ENCODE data around the gene TMEM87B. TPM values are rescaled to one million over a fixed set of nuclear protein-coding genes. Genes with fewer than 3 reads are reported as not detected.

Gene TMEM87B
- total RNA-seq, 6 donors from 2014 or later = 20.1 to 45.9 (median 23.6) TPM

- peak in 1 of 2 donors; percentile 11 for TF ChIP-seq POLR2AphosphoS5 (IDR thresholded peaks at IDR 0.05)
- TF ChIP-seq POLR2A (IDR thresholded peaks at IDR 0.05) = peak in 1 of 4 donors; percentile 5
- TF ChIP-seq, protein P1, sequence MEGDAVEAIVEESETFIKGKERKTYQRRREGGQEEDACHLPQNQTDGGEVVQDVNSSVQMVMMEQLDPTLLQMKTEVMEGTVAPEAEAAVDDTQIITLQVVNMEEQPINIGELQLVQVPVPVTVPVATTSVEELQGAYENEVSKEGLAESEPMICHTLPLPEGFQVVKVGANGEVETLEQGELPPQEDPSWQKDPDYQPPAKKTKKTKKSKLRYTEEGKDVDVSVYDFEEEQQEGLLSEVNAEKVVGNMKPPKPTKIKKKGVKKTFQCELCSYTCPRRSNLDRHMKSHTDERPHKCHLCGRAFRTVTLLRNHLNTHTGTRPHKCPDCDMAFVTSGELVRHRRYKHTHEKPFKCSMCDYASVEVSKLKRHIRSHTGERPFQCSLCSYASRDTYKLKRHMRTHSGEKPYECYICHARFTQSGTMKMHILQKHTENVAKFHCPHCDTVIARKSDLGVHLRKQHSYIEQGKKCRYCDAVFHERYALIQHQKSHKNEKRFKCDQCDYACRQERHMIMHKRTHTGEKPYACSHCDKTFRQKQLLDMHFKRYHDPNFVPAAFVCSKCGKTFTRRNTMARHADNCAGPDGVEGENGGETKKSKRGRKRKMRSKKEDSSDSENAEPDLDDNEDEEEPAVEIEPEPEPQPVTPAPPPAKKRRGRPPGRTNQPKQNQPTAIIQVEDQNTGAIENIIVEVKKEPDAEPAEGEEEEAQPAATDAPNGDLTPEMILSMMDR (IDR thresholded peaks at IDR 0.05) = no peak
- Histone ChIP-seq H3K27me3 (no peaks in the 10 kb centered on the region), H3K27ac (peak overlapping the region; percentile 69 to 83 (median 72)), H3K36me3 (no peaks in the 10 kb centered on the region), H3K4me3 (no peak overlapping the region), H3K9me3 (no peaks in the 10 kb centered on the region), H3K4me1 (peaks cover 24 to 33% (median 24%) of the 10 kb centered on the region in 4 donors)
- ATAC-seq (ENCODE audit: low FRiP score in 2 of 2) (peak; percentile 23 to 53), DNase-seq (peak in 1 of 2 donors; percentile 72)
- 11 to 14% methylated on average over 12 of the region's 12 CpGs for WGBS, 2 donors
Observed at GRCh38 chr2:112031473-112032223, 23.4 kb upstream of the TMEM87B start.

GRCh38 chr2:112032224-112032586, 22.9 kb upstream of the TMEM87B start:
- ATAC-seq (ENCODE audit: low FRiP score in 2 of 2) (peak; percentile 67 to 91), DNase-seq (peak in 1 of 2 donors; percentile 85)
- no peak overlapping the region for H3K4me3 ChIP-seq
- no peaks in the 10 kb centered on the region for H3K36me3 ChIP-seq
- H3K4me1 ChIP-seq = peaks cover 24 to 33% (median 24%) of the 10 kb centered on the region in 4 donors
- TF ChIP-seq EP300 (IDR thresholded peaks at IDR 0.05) (peak in 2 of 4 donors; percentile 20 to 70), POLR2AphosphoS5 (IDR thresholded peaks at IDR 0.05) (peak in 1 of 2 donors; percentile 29)
- TF ChIP-seq, protein P1 (IDR thresholded peaks at IDR 0.05) = no peak
- H3K27ac ChIP-seq = peak overlapping the region; percentile 69 to 83 (median 72)
- 44 to 54% methylated on average over 4 of the region's 4 CpGs for WGBS, 2 donors
- H3K9me3 ChIP-seq = no peaks in the 10 kb centered on the region
- no peaks in the 10 kb centered on the region for H3K27me3 ChIP-seq

GRCh38 chr2:112032689-112033465, 22.2 kb upstream of the TMEM87B start:
- no peaks in the 10 kb centered on the region for H3K27me3 ChIP-seq
- H3K4me1 ChIP-seq = peaks cover 24 to 33% (median 24%) of the 10 kb centered on the region in 4 donors
- no peaks in the 10 kb centered on the region for H3K9me3 ChIP-seq
- peak overlapping the region; percentile 69 to 83 (median 72) for H3K27ac ChIP-seq
- no peak overlapping the region for H3K4me3 ChIP-seq
- H3K36me3 ChIP-seq = no peaks in the 10 kb centered on the region
- TF ChIP-seq, protein P1 (IDR thresholded peaks at IDR 0.05) = no peak
- no peak for TF ChIP-seq EP300 (IDR thresholded peaks at IDR 0.05)
- no peak for TF ChIP-seq POLR2A (IDR thresholded peaks at IDR 0.05)
- no peak for TF ChIP-seq POLR2AphosphoS5 (IDR thresholded peaks at IDR 0.05)
- ATAC-seq (ENCODE audit: low FRiP score in 2 of 2) = peak; percentile 62 to 81
- 29 to 49% methylated on average over 4 of the region's 4 CpGs for WGBS, 2 donors
- DNase-seq = peak in 1 of 2 donors; percentile 80

DNA sequence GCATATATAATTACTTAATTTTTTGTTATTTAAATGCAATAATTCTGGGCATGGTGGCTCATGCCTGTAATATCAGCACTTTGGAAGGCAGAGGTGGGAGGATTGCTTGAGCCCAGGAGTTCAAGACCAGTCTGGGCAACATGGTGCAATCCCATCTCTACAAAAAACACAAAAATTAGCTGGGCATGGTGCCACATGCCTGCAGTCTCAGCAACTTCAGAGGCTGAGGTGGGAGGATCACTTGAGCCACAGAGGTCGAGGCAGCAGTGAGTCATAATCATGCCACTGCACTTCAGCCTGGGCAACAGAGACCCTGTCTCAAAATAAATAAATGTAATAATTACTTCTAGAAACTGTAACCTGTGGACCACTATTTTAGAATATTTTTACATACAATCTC, 21.5 kb upstream of the TMEM87B start:
- H3K36me3 ChIP-seq = no peaks in the 10 kb centered on the region
- no peak overlapping the region for H3K4me3 ChIP-seq
- ATAC-seq (ENCODE audit: low FRiP score in 2 of 2) = peak; percentile 8 to 54
- TF ChIP-seq, protein P1 (IDR thresholded peaks at IDR 0.05) = no peak
- peak in 1 of 4 donors; percentile 63 for TF ChIP-seq EP300 (IDR thresholded peaks at IDR 0.05)
- H3K4me1 ChIP-seq = peaks cover 24 to 33% (median 24%) of the 10 kb centered on the region in 4 donors
- 50% methylated on average over 1 of the region's 1 CpG for WGBS, 2 donors
- H3K27ac ChIP-seq = peak overlapping the region; percentile 69 to 83 (median 72)
- no peaks in the 10 kb centered on the region for H3K9me3 ChIP-seq
- peak in 1 of 2 donors; percentile 77 for DNase-seq
- H3K27me3 ChIP-seq = no peaks in the 10 kb centered on the region

All from upper lobe of left lung (tissue), 6 donors.